DND-41 (cell line): Measurements from ENCODE around the gene CCN2.

Experiments used
- ATAC-seq: fragments of 200-7000 bp; cut with Tn5 transposase; 3 replicates; pipeline ENCODE4 v1.9.1; 2021; ENCODE audit warnings: low read depth; ENCODE audit not compliant: insufficient read depth
- DNase-seq: peaks from one replicate; pipeline ENCODE4 v3.0.0-alpha.2; 2020
- H2AFZ ChIP-seq: 2 replicates; pipeline ENCODE4 v1.6.0; 2012; ENCODE audit warnings: low read depth, low read length
- H3K27ac ChIP-seq: 2 replicates; pipeline ENCODE4 v1.5.1; 2012; ENCODE audit warnings: low read length, inconsistent platforms
- H3K27me3 ChIP-seq: fragments of 200-600 bp; sonication (generic); 2 replicates; pipeline ENCODE4 v1.6.0; 2012; ENCODE audit warnings: low read length, mild to moderate bottlenecking, inconsistent platforms; ENCODE audit not compliant: insufficient read depth, poor library complexity
- H3K36me3 ChIP-seq: 2 replicates; pipeline ENCODE4 v1.5.1; 2012; ENCODE audit warnings: low read length, inconsistent platforms; ENCODE audit not compliant: insufficient read depth
- H3K4me1 ChIP-seq: 2 replicates; pipeline ENCODE4 v1.5.1; 2012; ENCODE audit warnings: mild to moderate bottlenecking, low read length; ENCODE audit not compliant: insufficient read depth
- H3K4me2 ChIP-seq: 2 replicates; pipeline ENCODE4 v1.6.0; 2012; ENCODE audit warnings: mild to moderate bottlenecking, moderate library complexity, low read length, inconsistent platforms; ENCODE audit not compliant: insufficient read depth
- H3K4me3 ChIP-seq, 2 experiments: fragments of 200-600 bp in 1 of 2; shearing (Covaris generic) in 1 of 2; 2 replicates each; pipeline ENCODE4 v1.5.1; 2012 to 2016; ENCODE audit warnings: inconsistent platforms in 2 of 2, low read length in 2 of 2, mild to moderate bottlenecking in 2 of 2, low read depth in 1 of 2, moderate library complexity in 1 of 2
- H3K79me2 ChIP-seq: 2 replicates; pipeline ENCODE4 v1.6.0; 2012; ENCODE audit warnings: low read length, inconsistent platforms; ENCODE audit not compliant: insufficient read depth
- H3K9ac ChIP-seq: 2 replicates; pipeline ENCODE4 v1.6.0; 2012; ENCODE audit warnings: low read depth, mild to moderate bottlenecking, inconsistent platforms, low read length, moderate library complexity
- H3K9me3 ChIP-seq: 2 replicates; pipeline ENCODE4 v1.5.1; 2012; ENCODE audit warnings: low read length, moderate library complexity, mild to moderate bottlenecking, inconsistent platforms; ENCODE audit not compliant: insufficient read depth, severe bottlenecking
- H4K20me1 ChIP-seq: 2 replicates; pipeline ENCODE4 v1.6.0; 2012; ENCODE audit warnings: low read length; ENCODE audit not compliant: insufficient read depth
- EZH2 ChIP-seq: IDR thresholded peaks from 3 replicates; pipeline ENCODE4 v1.6.1; 2012; ENCODE audit warnings: borderline replicate concordance, low read depth, mild to moderate bottlenecking, moderate library complexity, low read length, inconsistent platforms; ENCODE audit not compliant: severe bottlenecking
- TF ChIP-seq, protein P1 (sequence below): IDR thresholded peaks from 2 replicates; pipeline ENCODE4 v1.5.1; 2012; ENCODE audit warnings: borderline replicate concordance, low read length, moderate library complexity, mild to moderate bottlenecking; ENCODE audit not compliant: poor library complexity, severe bottlenecking; ENCODE audit errors: extremely low read depth

Gene CCN2

GRCh38 chr6:131989036-131989435 is 37.9 kb upstream of the CCN2 start:
- no peak for ATAC-seq
- no peaks in the 10 kb centered on the region for H3K9me3 ChIP-seq
- H3K27me3 ChIP-seq = no peaks in the 10 kb centered on the region
- H3K4me2 ChIP-seq = no peak overlapping the region
- DNase-seq = no peak
- TF ChIP-seq EZH2 = no peak
- TF ChIP-seq, protein P1, sequence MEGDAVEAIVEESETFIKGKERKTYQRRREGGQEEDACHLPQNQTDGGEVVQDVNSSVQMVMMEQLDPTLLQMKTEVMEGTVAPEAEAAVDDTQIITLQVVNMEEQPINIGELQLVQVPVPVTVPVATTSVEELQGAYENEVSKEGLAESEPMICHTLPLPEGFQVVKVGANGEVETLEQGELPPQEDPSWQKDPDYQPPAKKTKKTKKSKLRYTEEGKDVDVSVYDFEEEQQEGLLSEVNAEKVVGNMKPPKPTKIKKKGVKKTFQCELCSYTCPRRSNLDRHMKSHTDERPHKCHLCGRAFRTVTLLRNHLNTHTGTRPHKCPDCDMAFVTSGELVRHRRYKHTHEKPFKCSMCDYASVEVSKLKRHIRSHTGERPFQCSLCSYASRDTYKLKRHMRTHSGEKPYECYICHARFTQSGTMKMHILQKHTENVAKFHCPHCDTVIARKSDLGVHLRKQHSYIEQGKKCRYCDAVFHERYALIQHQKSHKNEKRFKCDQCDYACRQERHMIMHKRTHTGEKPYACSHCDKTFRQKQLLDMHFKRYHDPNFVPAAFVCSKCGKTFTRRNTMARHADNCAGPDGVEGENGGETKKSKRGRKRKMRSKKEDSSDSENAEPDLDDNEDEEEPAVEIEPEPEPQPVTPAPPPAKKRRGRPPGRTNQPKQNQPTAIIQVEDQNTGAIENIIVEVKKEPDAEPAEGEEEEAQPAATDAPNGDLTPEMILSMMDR = no peak
- no peaks in the 10 kb centered on the region for H4K20me1 ChIP-seq
- no peak overlapping the region for H2AFZ ChIP-seq
- H3K4me1 ChIP-seq = no peaks in the 10 kb centered on the region
- no peak overlapping the region for H3K9ac ChIP-seq
- no peak overlapping the region for H3K27ac ChIP-seq
- no peaks in the 10 kb centered on the region for H3K36me3 ChIP-seq
- no peak overlapping the region for H3K4me3 ChIP-seq
- H3K79me2 ChIP-seq = no peaks in the 10 kb centered on the region

- DNase-seq (no peak), ATAC-seq (no peak)
- Histone ChIP-seq H3K27me3 (no peaks in the 10 kb centered on the region), H3K79me2 (no peaks in the 10 kb centered on the region), H3K36me3 (no peaks in the 10 kb centered on the region), H2AFZ (no peak overlapping the region), H3K27ac (no peak overlapping the region), H3K4me3 (no peak overlapping the region), H3K4me2 (no peak overlapping the region), H4K20me1 (no peaks in the 10 kb centered on the region), H3K9me3 (no peaks in the 10 kb centered on the region), H3K9ac (no peak overlapping the region), H3K4me1 (no peaks in the 10 kb centered on the region)
- TF ChIP-seq, protein P1 = no peak
Measured at GRCh38 chr6:131982740-131983259, 31.6 kb upstream of the CCN2 start.

GRCh38 chr6:131981624-131981978 is 30.4 kb upstream of the CCN2 start:
- ATAC-seq (no peak), DNase-seq (no peak)
- Histone ChIP-seq H3K79me2 (no peaks in the 10 kb centered on the region), H4K20me1 (no peaks in the 10 kb centered on the region), H3K27ac (no peak overlapping the region), H3K4me2 (no peak overlapping the region), H3K27me3 (no peaks in the 10 kb centered on the region), H3K9ac (no peak overlapping the region), H2AFZ (no peak overlapping the region), H3K4me1 (no peaks in the 10 kb centered on the region), H3K9me3 (no peaks in the 10 kb centered on the region), H3K4me3 (no peak overlapping the region), H3K36me3 (no peaks in the 10 kb centered on the region)
- TF ChIP-seq, protein P1 = no peak
- no peak for TF ChIP-seq EZH2
